Heart right ventricle (tissue), 16 donors: ENCODE data around the gene PSMD5. TPM values are rescaled to one million over a fixed set of nuclear protein-coding genes. Genes with fewer than 3 reads are reported as not detected.
A peak's percentile ranks its signal among the peaks of the same experiment; 100 is the strongest.

Source experiments
- ATAC-seq, 8 donors: fragments of 200-7000 bp; cut with Tn5 transposase; one replicate each; pipeline ENCODE4 v1.9.1; 2020; ENCODE audit warnings: mild to moderate bottlenecking in 8 of 8, moderate library complexity in 8 of 8, moderate number of reproducible peaks in 1 of 8
- DNase-seq, 2 donors: peaks; one replicate each; pipeline ENCODE4 v3.0.0-alpha.2; 2020
- H3K27ac ChIP-seq, 10 donors: fragments of 200-600 bp; sonication (generic) in 2 of 10; one replicate each; pipeline versions ENCODE4 v1.5.0 to v1.8.0; 2020 to 2022; ENCODE audit warnings: mild to moderate bottlenecking in 3 of 10
- H3K27me3 ChIP-seq, 7 donors: fragments of 200-600 bp; one replicate each; pipeline ENCODE4 v1.8.0; 2021 to 2022; ENCODE audit warnings: mild to moderate bottlenecking in 2 of 7
- H3K36me3 ChIP-seq, 9 donors: fragments of 200-600 bp; sonication (generic) in 1 of 9; one replicate each; pipeline versions ENCODE4 v1.5.0 to v1.8.0; 2020 to 2022; ENCODE audit warnings: mild to moderate bottlenecking in 2 of 9
- H3K4me1 ChIP-seq, 9 donors: fragments of 200-600 bp; sonication (generic) in 1 of 9; one replicate each; pipeline versions ENCODE4 v1.5.0 to v1.8.0; 2020 to 2022; ENCODE audit warnings: mild to moderate bottlenecking in 4 of 9
- H3K4me3 ChIP-seq, 10 donors: fragments of 200-600 bp; sonication (generic) in 2 of 10; one replicate each; pipeline versions ENCODE4 v1.5.0 to v1.8.0; 2020 to 2022; ENCODE audit warnings: mild to moderate bottlenecking in 7 of 10, moderate library complexity in 2 of 10
- H3K9me3 ChIP-seq, 11 donors: fragments of 200-600 bp in 10 of 11; sonication (generic) in 2 of 11; one replicate each; pipeline versions ENCODE4 v1.5.0 to v1.8.0; 2013 to 2022; ENCODE audit warnings: mild to moderate bottlenecking in 2 of 11, control low read depth in 1 of 11, moderate library complexity in 1 of 11
- WGBS, 2 donors: extraction: QIAGEN DNeasy Blood & Tissue Kit; methylation state at CpG; one replicate each; pipeline ENCODE4 v1.1.7; 2013; ENCODE audit warnings: inconsistent platforms in 1 of 2; 5-methylcytosine and 5-hydroxymethylcytosine counted together
- intact Hi-C, 10 donors: fragments of 100-400 bp; cut with DNase I; formaldehyde crosslinking; loops; one replicate each; pipeline versions ENCODE4 v1.11.1 to v1.14.2; 2022
- long read RNA-seq, 3 donors: library from polyadenylated mRNA; unstranded; transcript quantifications; one replicate each; pipeline ENCODE4 v2.0.0, GENCODE V29; 2020 to 2021
- polyA plus RNA-seq, 2 donors: library from polyadenylated mRNA; stranded (reverse); fragments of 200-250 nt; gene quantifications; one replicate each; pipeline ENCODE4 v1.2.3, GENCODE V29; 2013
- total RNA-seq, 10 donors: library from RNA; stranded (reverse); fragmentation: NEBNext Ultra II Directional in 3 of 10; extraction: Animal tissue kit (Norgen Biotek cat#: 25700) in 3 of 10; gene quantifications; one replicate each; pipeline versions ENCODE4 v1.2.1 to v1.2.4, GENCODE V29; 2021 to 2023
- TF ChIP-seq, protein P1 (sequence below), 9 donors: fragments of 200-600 bp; sonication (generic) in 2 of 9; IDR thresholded peaks; one replicate each; pipeline versions ENCODE4 v1.5.0 to v1.8.0; 2021 to 2022; ENCODE audit warnings: antibody characterized with exemption in 9 of 9, mild to moderate bottlenecking in 5 of 9, moderate library complexity in 1 of 9
- donor health status: Arrhythmogenic right ventricular cardiomyopathy.
- donor health status: ischemic (EF 13 %, LVEDD 7.1; RV severe dilation, severe dysfunction).
- donor health status: healthy with polysubstance abuse.
- donor health status: DM: no; HTN: yes; CAD: no.
- donor health status: DM: no; HTN: no; CAD: no.
- donor health status: ischemic (EF 25% LVEDD 6.9; RV normal size, moderate dysfunction).
- donor health status: ischemic (EF 25% LVEDD 5.7; RV mildly dilated, moderate dysfunction).
- donor health status: healthy.
- donor health status: DM: yes; HTN: yes; CAD: no.
- donor health status: Ischemic cardiomyopathy.
- donor health status: ischemic (EF 35%, LVEDD 5.7; RV mildly dilated, moderate dysfunction).
- donor health status: nonischemic (EF 11% LVEDD 7.7; RV severe dilation, severe dysfunction).
- donor health status: DM: yes; HTN: yes; CAD: no.
- donor health status: PGD.
- donor health status: ischemic (EF 29% LVEDD 5.4; RV normal size, mild dysfunction).
- donor health status: nonischemic (EF 23%, LVEDD 6.1; RV moderate dilation, normal function).

Gene PSMD5
- total RNA-seq (10 to 100 TPM in 8 of 10 donors, 1 to 10 TPM in 2; 7.7 to 22.8 (median 15.4) TPM), polyA plus RNA-seq (1 to 10 TPM; 8.0 to 9.4 TPM)
- long read RNA-seq, donor 1, transcript PSMD5-201 (10 exons, 3,443 nt), result major isoform, 27 of 32 reads
- long read RNA-seq, donor 1, partial matches to known transcripts, result 0 of 32 reads
- long read RNA-seq, donor 1, other reads (novel, unspliced or antisense), result 5 of 32 reads
- long read RNA-seq, donor 2, transcript PSMD5-201 (10 exons, 3,443 nt), result major isoform, 26 of 28 reads
- long read RNA-seq, donor 2, partial matches to known transcripts, result 0 of 28 reads
- long read RNA-seq, donor 2, other reads (novel, unspliced or antisense), result 2 of 28 reads
- long read RNA-seq, donor 3, transcript PSMD5-201 (10 exons, 3,443 nt), result major isoform, 87 of 98 reads
- long read RNA-seq, donor 3, partial matches to known transcripts, result 3 of 98 reads
- long read RNA-seq, donor 3, other reads (novel, unspliced or antisense), result 8 of 98 reads

DNA sequence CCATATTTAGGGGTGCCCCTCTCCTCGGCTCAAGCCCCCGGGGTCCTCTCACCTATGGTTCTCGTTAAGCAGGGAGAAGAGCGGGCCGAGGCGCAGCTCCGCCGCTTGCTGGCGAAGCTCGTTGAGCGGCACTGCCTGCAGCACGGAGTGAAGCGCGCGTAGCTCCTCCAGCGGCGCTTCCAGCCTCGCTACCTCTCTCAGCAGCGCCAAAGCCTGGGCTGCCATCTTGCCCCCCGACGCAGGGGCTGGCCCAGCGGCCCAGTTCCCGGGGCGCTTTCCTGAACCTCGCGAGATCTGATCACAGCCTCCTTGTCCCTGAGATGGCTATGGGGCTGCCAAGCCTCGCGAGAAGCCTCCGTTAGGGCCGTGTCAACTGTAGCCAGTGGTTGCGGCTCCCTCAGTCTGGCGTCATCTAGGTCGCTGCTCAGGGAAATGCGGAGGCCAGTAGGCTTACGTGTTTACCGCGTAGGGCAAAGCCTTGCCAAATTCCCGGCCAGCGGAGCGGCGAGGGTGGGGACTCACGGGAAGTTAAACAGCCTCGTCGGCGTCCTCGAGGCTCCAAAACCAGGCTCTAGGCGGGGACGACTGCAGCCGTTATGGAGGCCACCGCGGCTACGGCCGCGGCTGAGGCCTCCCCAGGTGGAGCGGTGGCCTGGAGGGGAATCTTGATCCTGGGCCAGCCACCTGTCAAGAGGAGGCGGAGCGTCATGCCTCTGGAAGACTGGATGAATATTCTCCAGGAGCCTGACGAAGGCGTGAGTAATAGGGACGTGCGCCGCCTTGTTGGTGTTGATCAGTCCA lies at the start of gene PSMD5:
TSS of gene PSMD5 (minus strand) at position 238 of the 801 bp plus-strand sequence. CDS start at position 225, 13 bp downstream.
- peak within 1 kb of the TSS; percentile 68 to 87 (median 80) for H3K4me3 ChIP-seq
- WGBS, 2 donors, result 2 to 4% methylated on average over 62 of the region's 62 CpGs
- H3K27ac ChIP-seq, result peak within 1 kb of the TSS; percentile 87 to 98 (median 95)
- ATAC-seq (peak; percentile 99 to 100 (median 99)), DNase-seq (peak; percentile 97 to 99)
- intact Hi-C loops, result loop anchor here in 4 of 10 donors (2.0 to 5.0 kb wide), 2 partner anchors 50 to 51 kb away; partner anchors contain the start of gene FBXW2 (in 4 of the 4)
- peaks cover 0 to 39% (median 0%) of the 10 kb centered on the region in 9 donors for H3K36me3 ChIP-seq
- peaks cover 3 to 64% (median 30%) of the 10 kb centered on the region in 9 donors for H3K4me1 ChIP-seq
- H3K9me3 ChIP-seq, result peaks cover 0 to 6% (median 0%) of the 10 kb centered on the region in 11 donors
- TF ChIP-seq, protein P1, sequence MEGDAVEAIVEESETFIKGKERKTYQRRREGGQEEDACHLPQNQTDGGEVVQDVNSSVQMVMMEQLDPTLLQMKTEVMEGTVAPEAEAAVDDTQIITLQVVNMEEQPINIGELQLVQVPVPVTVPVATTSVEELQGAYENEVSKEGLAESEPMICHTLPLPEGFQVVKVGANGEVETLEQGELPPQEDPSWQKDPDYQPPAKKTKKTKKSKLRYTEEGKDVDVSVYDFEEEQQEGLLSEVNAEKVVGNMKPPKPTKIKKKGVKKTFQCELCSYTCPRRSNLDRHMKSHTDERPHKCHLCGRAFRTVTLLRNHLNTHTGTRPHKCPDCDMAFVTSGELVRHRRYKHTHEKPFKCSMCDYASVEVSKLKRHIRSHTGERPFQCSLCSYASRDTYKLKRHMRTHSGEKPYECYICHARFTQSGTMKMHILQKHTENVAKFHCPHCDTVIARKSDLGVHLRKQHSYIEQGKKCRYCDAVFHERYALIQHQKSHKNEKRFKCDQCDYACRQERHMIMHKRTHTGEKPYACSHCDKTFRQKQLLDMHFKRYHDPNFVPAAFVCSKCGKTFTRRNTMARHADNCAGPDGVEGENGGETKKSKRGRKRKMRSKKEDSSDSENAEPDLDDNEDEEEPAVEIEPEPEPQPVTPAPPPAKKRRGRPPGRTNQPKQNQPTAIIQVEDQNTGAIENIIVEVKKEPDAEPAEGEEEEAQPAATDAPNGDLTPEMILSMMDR (IDR thresholded peaks at IDR 0.05), result peak in 2 of 9 donors; percentile 18
- H3K27me3 ChIP-seq, result no peaks in the 10 kb centered on the region

DNA sequence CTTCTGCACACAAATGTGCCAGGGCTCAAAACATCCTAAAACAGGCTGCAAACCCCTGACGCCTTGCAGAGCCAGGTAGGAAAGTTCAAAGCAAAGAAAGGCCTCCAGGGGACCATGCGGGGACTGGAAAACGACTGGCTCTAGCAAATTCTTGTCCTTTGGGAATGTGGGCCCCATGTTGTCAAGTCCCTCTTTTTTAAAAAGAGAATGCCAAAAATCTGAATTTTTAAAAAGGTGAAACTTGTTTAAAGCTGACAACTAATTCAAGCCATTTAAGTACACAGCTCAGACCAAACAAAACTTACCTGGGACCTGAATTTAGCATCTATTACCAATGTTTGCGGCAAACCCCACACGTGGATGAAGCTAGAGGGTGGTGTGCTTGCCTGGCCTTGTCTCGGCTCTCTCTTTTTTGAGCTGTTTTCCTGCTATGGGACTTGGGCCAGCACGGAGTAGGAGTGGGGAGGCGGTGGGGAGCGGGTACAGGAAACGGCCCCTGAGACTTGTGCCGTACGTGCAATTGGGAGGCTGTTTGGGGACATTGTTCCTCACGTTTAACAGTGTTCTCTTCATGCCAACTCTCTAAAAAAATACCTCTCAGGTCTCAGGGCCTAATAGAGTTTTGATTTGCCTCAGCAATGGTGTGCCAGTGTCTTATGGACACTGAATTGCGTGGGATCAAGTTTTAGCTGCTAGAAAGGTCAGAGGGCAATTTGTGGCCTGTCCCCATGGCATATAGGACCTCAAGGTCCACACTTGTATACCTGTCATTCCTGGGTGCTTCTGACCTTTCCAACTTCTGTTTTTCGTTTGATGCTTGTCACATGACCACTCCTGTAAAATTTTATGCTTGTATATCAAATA lies 49.4 kb upstream of the PSMD5 start:
- intact Hi-C loops, result no loop called here
- ATAC-seq, result no peak

DNA sequence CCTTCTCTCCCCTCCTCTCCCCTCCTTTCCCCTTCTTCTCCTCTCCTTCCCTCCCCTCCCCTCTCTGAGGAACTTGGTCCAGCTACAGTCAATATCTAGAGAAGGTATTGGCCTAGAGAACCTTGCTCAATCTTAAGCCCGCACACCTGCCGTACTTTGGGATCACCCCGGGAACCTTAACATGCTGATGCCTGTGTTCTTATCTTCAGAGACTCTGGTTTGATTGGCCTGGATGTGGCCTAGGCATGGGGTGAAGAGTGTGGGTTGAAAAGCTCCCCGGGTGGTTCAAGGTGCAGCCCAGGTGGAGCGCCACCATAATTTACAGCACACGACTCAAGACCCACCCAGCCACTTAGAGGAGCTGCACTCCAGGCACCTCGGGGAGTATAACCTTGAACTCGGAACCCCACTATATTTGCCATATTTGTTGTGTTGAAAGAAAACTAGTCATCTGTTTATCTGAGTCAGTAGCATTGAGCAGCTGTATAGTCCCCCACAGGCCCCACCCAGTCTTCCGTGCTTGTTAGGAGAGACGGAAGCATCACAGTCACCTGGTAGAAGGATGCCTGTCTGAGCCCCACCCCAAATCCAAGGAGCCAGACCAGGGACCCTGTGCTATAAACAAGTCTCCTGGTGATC lies 48.6 kb upstream of the PSMD5 start:
- no peak for ATAC-seq
- peaks cover 0 to 39% (median 8%) of the 10 kb centered on the region in 9 donors for H3K4me1 ChIP-seq
- H3K9me3 ChIP-seq, result no peaks in the 10 kb centered on the region
- no peak for DNase-seq
- no peak overlapping the region for H3K4me3 ChIP-seq
- WGBS, 2 donors, result 92 to 94% methylated on average over 10 of the region's 10 CpGs
- intact Hi-C loops, result no loop called here
- H3K36me3 ChIP-seq, result no peaks in the 10 kb centered on the region
- no peaks in the 10 kb centered on the region for H3K27me3 ChIP-seq
- H3K27ac ChIP-seq, result peak overlapping the region in 1 of 10 donors; percentile 81
- TF ChIP-seq, protein P1 (IDR thresholded peaks at IDR 0.05), result no peak

More for the DNA sequence above, 49.4 kb upstream of the PSMD5 start:
- TF ChIP-seq, protein P1 (IDR thresholded peaks at IDR 0.05), result no peak
- H3K36me3 ChIP-seq, result no peaks in the 10 kb centered on the region
- WGBS, 2 donors, result 63 to 64% methylated on average over 15 of the region's 15 CpGs
- no peak overlapping the region for H3K4me3 ChIP-seq
- no peak for DNase-seq
- H3K4me1 ChIP-seq, result peaks cover 2 to 44% (median 10%) of the 10 kb centered on the region in 9 donors
- peak overlapping the region in 2 of 10 donors; percentile 12 to 81 for H3K27ac ChIP-seq
- H3K9me3 ChIP-seq, result no peaks in the 10 kb centered on the region
- H3K27me3 ChIP-seq, result no peaks in the 10 kb centered on the region
